ENCODE results near the gene ADM2. TPM values are rescaled to one million over a fixed set of nuclear protein-coding genes. Genes with fewer than 3 reads are reported as not detected.

ADM2 gene
- polyA plus RNA-seq, 1 of the 3 experiments (the other 2 are of a cell fraction), result 0.61 TPM

DNA sequence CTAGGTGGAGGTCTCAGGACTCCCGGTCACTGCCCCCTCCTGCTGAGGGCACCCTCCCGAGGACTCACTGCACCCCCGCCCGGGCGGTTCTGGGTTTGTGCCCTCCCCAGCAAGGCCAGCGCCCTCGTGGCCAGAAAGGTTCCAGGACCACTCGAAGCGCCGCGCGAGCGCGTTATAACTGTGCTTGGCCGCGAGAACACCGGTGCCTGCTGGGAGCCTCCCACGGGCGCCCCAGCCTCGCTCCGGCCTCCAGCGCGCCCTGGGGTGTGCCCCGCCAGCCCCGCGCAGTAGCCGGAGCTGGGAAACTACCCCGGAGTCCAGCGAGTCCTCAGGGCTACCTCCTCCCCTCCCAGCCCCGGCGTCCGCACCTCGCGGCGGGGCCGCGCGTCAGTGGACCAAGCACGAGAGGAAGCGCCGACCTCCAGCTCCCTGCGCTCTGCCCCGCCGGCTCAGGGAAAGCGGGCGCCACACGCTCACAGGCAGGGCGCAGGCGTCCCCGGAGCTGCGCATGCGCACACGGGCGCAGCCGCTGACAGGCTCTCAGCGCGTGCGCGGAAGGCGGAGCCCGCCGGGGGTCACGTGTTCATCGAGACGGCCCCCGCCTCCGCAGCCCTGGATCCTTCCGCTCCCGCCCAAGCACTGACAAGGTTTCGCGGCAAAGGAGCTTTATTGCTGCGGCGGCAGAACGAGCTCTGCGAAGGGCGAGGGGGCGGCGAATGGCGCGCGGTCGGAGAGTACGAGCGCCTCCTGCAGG is 43.9 kb downstream of the ADM2 start, which contains the start of gene SCO2:
TSS of gene SCO2 (minus strand) at position 495 of the 754 bp plus-strand sequence. CDS start 1,187 bp downstream, outside the sequence.
- Histone ChIP-seq H3K27me3 (ENCODE audit: insufficient read depth) (no peaks in the 10 kb centered on the region), H3K79me2 (ENCODE audit: insufficient read depth) (peaks cover 18% of the 10 kb centered on the region), H3K9ac (peak within 1 kb of the TSS; percentile 80), H2AFZ (ENCODE audit: low read depth) (peak within 1 kb of the TSS; percentile 76), H3K27ac (ENCODE audit: low read depth in 2 of 2, low read length in 1 of 2) (peak within 1 kb of the TSS; percentile 68 to 93), H3K36me3 (replicated peaks in 1 of 2; ENCODE audit: control insufficient read depth in 1 of 2, insufficient read depth in 2 of 2, low read length in 1 of 2) (peaks cover 7 to 30% of the 10 kb centered on the region in 2 experiments), H3K4me3 (ENCODE audit: low read depth in 2 of 2, low read length in 1 of 2) (peak within 1 kb of the TSS; percentile 80 to 81), H3K9me3 (no peaks in the 10 kb centered on the region), H4K20me1 (ENCODE audit: insufficient read depth) (peaks cover 8% of the 10 kb centered on the region; the same call in 1 of the 2 replicates), H3K4me1 (ENCODE audit: control insufficient read depth in 1 of 2, insufficient read depth in 2 of 2, low read depth in 1 of 2, low read length in 1 of 2) (peaks cover 7 to 24% of the 10 kb centered on the region in 2 experiments; a peak in 2 of 4 replicates), H3K4me2 (peak within 1 kb of the TSS; percentile 93), H3K9me2 (no peaks in the 10 kb centered on the region), H3F3A (replicated peaks; ENCODE audit: insufficient read depth) (peaks cover 19% of the 10 kb centered on the region)
- DNase-seq, result peak; percentile 100
- 0% methylated on average over 3 of the region's 84 CpGs for whole genome bisulfite sequencing (ENCODE audit: low lambda C conversion rate)
- CTCF ChIA-PET, result interaction anchor here (0.5 to 3.4 kb wide), 44 partner anchors 9 to 288 kb away, joined by 3 to 53 read pairs (median 4); partner anchors contain the start of genes CHKB, HDAC10, KLHDC7B and LMF2
- POLR2A ChIA-PET, result interaction anchor here (0.6 to 2.9 kb wide), 18 partner anchors 9 to 281 kb away, joined by 3 to 12 read pairs (median 5); partner anchors contain the start of genes ADM2, CHKB, KLHDC7B and LMF2
- TF ChIP-seq GABPA (IDR thresholded peaks at IDR 0.05; ENCODE audit: low read depth) (0 out of 2 replicates have a peak, but pooled peaks have one; percentile 20), SMC3 (IDR thresholded peaks at IDR 0.05; ENCODE audit: low read depth, low read length) (peak; percentile 16; the same call in 1 of the 2 replicates), NFIC (IDR thresholded peaks at IDR 0.05; ENCODE audit: borderline replicate concordance) (no peak), POLR2AphosphoS5 (IDR thresholded peaks at IDR 0.05; ENCODE audit: low read depth, low read length) (peak; percentile 90), RXRA (IDR thresholded peaks at IDR 0.05; ENCODE audit: borderline replicate concordance, low read depth) (no peak), EZH2phosphoT487 (IDR thresholded peaks at IDR 0.05; ENCODE audit: borderline replicate concordance, low read depth) (no peak), CHD2 (IDR thresholded peaks at IDR 0.05; ENCODE audit: low read length, partially characterized antibody) (peak; percentile 71), TAF1 (IDR thresholded peaks at IDR 0.05; ENCODE audit: borderline replicate concordance, low read depth, low read length) (peak; percentile 61), EP300 (IDR thresholded peaks at IDR 0.05; ENCODE audit: borderline replicate concordance in 1 of 2, low read depth in 1 of 2, low read length in 1 of 2) (no peak), MEF2A (IDR thresholded peaks at IDR 0.05; ENCODE audit: borderline replicate concordance, low read depth) (no peak), RAD21 (IDR thresholded peaks at IDR 0.05; ENCODE audit: low read length) (peak; percentile 36; the same call in 1 of the 2 replicates), FOXM1 (IDR thresholded peaks at IDR 0.05; ENCODE audit: low read depth) (no peak), TCF12 (IDR thresholded peaks at IDR 0.05) (no peak), MXI1 (IDR thresholded peaks at IDR 0.05; ENCODE audit: low read depth, low read length) (peak; percentile 82), YY1 (IDR thresholded peaks at IDR 0.05; ENCODE audit: low read depth) (no peak; the same call in 1 of the 2 replicates), SIN3A (IDR thresholded peaks at IDR 0.05; ENCODE audit: borderline replicate concordance, low read depth, low read length) (peak; percentile 71; the same call in 1 of the 2 replicates), TEAD4 (IDR thresholded peaks at IDR 0.05; ENCODE audit: borderline replicate concordance, insufficient read depth) (0 out of 2 replicates have a peak, but pooled peaks have one; percentile 5), ELF1 (IDR thresholded peaks at IDR 0.05) (no peak), JUND (IDR thresholded peaks at IDR 0.05) (no peak), RFX5 (IDR thresholded peaks at IDR 0.05; ENCODE audit: low read length) (no peak)
- TF ChIP-seq, protein P1, sequence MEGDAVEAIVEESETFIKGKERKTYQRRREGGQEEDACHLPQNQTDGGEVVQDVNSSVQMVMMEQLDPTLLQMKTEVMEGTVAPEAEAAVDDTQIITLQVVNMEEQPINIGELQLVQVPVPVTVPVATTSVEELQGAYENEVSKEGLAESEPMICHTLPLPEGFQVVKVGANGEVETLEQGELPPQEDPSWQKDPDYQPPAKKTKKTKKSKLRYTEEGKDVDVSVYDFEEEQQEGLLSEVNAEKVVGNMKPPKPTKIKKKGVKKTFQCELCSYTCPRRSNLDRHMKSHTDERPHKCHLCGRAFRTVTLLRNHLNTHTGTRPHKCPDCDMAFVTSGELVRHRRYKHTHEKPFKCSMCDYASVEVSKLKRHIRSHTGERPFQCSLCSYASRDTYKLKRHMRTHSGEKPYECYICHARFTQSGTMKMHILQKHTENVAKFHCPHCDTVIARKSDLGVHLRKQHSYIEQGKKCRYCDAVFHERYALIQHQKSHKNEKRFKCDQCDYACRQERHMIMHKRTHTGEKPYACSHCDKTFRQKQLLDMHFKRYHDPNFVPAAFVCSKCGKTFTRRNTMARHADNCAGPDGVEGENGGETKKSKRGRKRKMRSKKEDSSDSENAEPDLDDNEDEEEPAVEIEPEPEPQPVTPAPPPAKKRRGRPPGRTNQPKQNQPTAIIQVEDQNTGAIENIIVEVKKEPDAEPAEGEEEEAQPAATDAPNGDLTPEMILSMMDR (IDR thresholded peaks at IDR 0.05), result peak; percentile 50
- TF ChIP-seq, protein P2, sequence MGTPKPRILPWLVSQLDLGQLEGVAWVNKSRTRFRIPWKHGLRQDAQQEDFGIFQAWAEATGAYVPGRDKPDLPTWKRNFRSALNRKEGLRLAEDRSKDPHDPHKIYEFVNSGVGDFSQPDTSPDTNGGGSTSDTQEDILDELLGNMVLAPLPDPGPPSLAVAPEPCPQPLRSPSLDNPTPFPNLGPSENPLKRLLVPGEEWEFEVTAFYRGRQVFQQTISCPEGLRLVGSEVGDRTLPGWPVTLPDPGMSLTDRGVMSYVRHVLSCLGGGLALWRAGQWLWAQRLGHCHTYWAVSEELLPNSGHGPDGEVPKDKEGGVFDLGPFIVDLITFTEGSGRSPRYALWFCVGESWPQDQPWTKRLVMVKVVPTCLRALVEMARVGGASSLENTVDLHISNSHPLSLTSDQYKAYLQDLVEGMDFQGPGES (IDR thresholded peaks at IDR 0.05; ENCODE audit: low read depth, low read length), result no peak
- TF ChIP-seq, protein P3, sequence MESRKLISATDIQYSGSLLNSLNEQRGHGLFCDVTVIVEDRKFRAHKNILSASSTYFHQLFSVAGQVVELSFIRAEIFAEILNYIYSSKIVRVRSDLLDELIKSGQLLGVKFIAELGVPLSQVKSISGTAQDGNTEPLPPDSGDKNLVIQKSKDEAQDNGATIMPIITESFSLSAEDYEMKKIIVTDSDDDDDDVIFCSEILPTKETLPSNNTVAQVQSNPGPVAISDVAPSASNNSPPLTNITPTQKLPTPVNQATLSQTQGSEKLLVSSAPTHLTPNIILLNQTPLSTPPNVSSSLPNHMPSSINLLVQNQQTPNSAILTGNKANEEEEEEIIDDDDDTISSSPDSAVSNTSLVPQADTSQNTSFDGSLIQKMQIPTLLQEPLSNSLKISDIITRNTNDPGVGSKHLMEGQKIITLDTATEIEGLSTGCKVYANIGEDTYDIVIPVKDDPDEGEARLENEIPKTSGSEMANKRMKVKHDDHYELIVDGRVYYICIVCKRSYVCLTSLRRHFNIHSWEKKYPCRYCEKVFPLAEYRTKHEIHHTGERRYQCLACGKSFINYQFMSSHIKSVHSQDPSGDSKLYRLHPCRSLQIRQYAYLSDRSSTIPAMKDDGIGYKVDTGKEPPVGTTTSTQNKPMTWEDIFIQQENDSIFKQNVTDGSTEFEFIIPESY (IDR thresholded peaks at IDR 0.05; ENCODE audit: borderline replicate concordance, low read depth), result peak; percentile 83
- TF ChIP-seq, protein P4, sequence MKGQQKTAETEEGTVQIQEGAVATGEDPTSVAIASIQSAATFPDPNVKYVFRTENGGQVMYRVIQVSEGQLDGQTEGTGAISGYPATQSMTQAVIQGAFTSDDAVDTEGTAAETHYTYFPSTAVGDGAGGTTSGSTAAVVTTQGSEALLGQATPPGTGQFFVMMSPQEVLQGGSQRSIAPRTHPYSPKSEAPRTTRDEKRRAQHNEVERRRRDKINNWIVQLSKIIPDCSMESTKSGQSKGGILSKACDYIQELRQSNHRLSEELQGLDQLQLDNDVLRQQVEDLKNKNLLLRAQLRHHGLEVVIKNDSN (IDR thresholded peaks at IDR 0.05; ENCODE audit: borderline replicate concordance, low read depth), result peak; percentile 96
- TF ChIP-seq, protein P5, sequence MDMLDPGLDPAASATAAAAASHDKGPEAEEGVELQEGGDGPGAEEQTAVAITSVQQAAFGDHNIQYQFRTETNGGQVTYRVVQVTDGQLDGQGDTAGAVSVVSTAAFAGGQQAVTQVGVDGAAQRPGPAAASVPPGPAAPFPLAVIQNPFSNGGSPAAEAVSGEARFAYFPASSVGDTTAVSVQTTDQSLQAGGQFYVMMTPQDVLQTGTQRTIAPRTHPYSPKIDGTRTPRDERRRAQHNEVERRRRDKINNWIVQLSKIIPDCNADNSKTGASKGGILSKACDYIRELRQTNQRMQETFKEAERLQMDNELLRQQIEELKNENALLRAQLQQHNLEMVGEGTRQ (IDR thresholded peaks at IDR 0.05; ENCODE audit: borderline replicate concordance, low read depth, low read length), result peak; percentile 89

Measured in SK-N-SH (cell line).